ENCODE data around the gene ABLIM3.

Gene ABLIM3

GRCh38 chr5:149219584-149219983 lies 78.3 kb downstream of the ABLIM3 start:
- DNase-seq (ENCODE audit: low read depth in 2 of 2) = no peak

- no peak for DNase-seq (ENCODE audit: low read depth in 2 of 2)
Observed at GRCh38 chr5:149220750-149221149, 79.5 kb downstream of the ABLIM3 start.

- DNase-seq (ENCODE audit: low read depth in 2 of 2) = no peak
Observed at GRCh38 chr5:149221326-149221725, 80.0 kb downstream of the ABLIM3 start.

GRCh38 chr5:149221731-149222342 lies 80.5 kb downstream of the ABLIM3 start:
- DNase-seq (ENCODE audit: low read depth in 2 of 2) = no peak

- no peak for DNase-seq (ENCODE audit: low read depth in 2 of 2)
Observed at GRCh38 chr5:149223081-149223848, 82.0 kb downstream of the ABLIM3 start.

- DNase-seq (ENCODE audit: low read depth in 2 of 2) = no peak
Observed at GRCh38 chr5:149224282-149224681, 83.0 kb downstream of the ABLIM3 start.

- no peak for DNase-seq (ENCODE audit: low read depth in 2 of 2)
Observed at GRCh38 chr5:149227168-149227826, 86.0 kb downstream of the ABLIM3 start.

GRCh38 chr5:149228618-149229297 lies 87.5 kb downstream of the ABLIM3 start:
- no peak for DNase-seq (ENCODE audit: low read depth in 2 of 2)

GRCh38 chr5:149229298-149229937 lies 88.1 kb downstream of the ABLIM3 start:
- no peak for DNase-seq (ENCODE audit: low read depth in 2 of 2)

GRCh38 chr5:149235841-149236240 lies 94.5 kb downstream of the ABLIM3 start:
- DNase-seq (ENCODE audit: low read depth in 2 of 2) = no peak

GRCh38 chr5:149237662-149238061 lies 96.4 kb downstream of the ABLIM3 start:
- DNase-seq (ENCODE audit: low read depth in 2 of 2) = no peak

- DNase-seq (ENCODE audit: low read depth in 2 of 2) = no peak
Observed at GRCh38 chr5:149238540-149238939, 97.2 kb downstream of the ABLIM3 start.

GRCh38 chr5:149239917-149240316 lies 98.6 kb downstream of the ABLIM3 start:
- no peak for DNase-seq (ENCODE audit: low read depth in 2 of 2)

- DNase-seq (ENCODE audit: low read depth in 2 of 2) = peak; percentile 52 to 58
Observed at GRCh38 chr5:149240354-149240998, 99.2 kb downstream of the ABLIM3 start.

- DNase-seq (ENCODE audit: low read depth in 2 of 2) = no peak
Observed at GRCh38 chr5:149242339-149242738, 101.0 kb downstream of the ABLIM3 start.

GRCh38 chr5:149246906-149247305 lies 105.6 kb downstream of the ABLIM3 start:
- DNase-seq (ENCODE audit: low read depth in 2 of 2) = no peak

- no peak for DNase-seq (ENCODE audit: low read depth in 2 of 2)
Observed at GRCh38 chr5:149247726-149248125, 106.4 kb downstream of the ABLIM3 start.

- DNase-seq (ENCODE audit: low read depth in 2 of 2) = no peak
Observed at GRCh38 chr5:149251546-149251945, 110.3 kb downstream of the ABLIM3 start.

- DNase-seq (ENCODE audit: low read depth in 2 of 2) = no peak
Observed at GRCh38 chr5:149254506-149254905, 113.2 kb downstream of the ABLIM3 start.

GRCh38 chr5:149256451-149256850 lies 115.2 kb downstream of the ABLIM3 start:
- no peak for DNase-seq (ENCODE audit: low read depth in 2 of 2)

- DNase-seq (ENCODE audit: low read depth in 2 of 2) = no peak
Observed at GRCh38 chr5:149257131-149257530, 115.8 kb downstream of the ABLIM3 start.

All from activated CD4-positive, alpha-beta T cell treated with anti-CD3 and anti-CD28 coated beads for 24 hours (primary cell).